Smooth muscle cell of the brain vasculature (primary cell): ENCODE results near the gene EHD3.

ENCODE experiments used
- DNase-seq: peaks from one replicate; pipeline ENCODE4 v3.0.0-alpha.2; 2012; ENCODE audit warnings: low read depth, low spot score

EHD3 gene

GRCh38 chr2:31235504-31235902 is 1.6 kb downstream of the EHD3 start:
- peak; percentile 40 for DNase-seq

DNA sequence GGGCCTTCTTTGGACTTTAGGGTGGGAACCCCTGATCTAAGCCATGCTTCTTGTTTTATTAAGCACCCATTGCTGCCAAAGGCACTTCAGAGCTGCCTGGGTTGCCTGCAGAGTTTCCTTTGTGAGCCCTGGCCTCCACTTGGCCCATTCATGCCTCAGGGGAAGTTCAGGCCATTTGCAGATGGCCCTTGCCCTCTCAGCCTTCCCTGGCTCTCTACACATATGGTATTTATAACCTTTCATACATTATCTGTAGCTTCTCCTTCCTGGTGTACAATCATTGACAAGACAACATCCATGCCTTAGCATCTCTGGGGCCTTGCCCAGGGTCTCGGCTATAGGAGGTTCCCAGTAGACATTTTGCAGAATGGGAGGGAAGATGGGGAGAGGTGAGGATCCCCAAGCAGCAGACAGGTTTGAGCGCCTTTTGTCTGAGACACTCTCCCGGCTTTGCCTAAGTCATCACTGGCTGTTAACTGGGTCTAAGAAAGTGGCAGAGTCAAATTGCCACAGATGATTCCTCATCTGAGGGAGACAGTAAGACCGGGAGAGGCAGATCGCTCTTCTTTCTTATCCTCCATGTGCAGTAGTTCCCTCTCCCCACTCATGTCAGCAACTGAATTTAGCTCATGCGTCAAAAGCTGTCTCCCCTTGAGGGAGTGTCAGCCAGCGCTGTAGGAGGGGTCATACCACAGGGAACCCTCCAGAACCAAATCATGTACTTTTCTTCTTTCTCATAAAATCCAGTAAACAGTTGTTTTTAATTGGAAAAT is 2.7 kb downstream of the EHD3 start:
- no peak for DNase-seq

- DNase-seq = no peak
Observed at GRCh38 chr2:31237348-31238017, 3.5 kb downstream of the EHD3 start.

DNA sequence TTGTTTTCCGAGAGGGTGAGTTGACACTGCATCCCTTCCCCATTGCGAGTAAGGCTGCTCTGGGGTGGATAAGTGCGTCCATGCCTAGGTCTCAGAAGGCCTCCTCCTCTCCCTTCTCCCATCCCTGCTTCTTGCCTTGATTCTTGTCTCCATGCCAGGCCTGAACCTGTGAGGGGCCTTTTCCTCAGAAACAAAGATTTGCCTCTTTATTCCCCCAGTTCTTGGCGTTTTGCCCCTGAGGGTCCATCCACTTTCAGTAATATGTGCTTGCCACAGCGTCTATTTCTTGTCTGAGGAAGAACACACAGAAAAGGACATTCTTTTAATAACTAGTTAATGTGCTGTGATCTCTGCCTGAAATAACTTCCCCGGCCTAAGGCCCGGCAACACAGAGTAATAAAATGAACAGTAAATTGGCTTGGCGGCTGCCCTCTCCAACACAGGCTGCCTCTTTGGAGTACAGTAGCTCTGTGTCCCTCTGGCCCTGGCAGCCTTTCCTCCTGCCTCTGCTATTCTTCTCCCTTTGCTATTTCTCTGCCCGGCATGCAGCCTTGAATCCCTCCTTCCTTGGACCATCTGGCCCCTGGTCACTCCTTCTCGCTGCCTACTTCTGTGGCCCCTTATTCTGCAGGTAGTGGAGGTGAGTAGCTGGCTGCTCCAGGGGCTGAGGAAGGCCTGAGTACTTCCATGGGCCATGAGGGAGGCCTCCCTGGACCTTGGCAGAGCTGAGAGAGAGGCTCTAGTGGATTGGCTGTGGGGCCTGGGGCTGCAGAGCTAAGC is 4.4 kb downstream of the EHD3 start:
- no peak for DNase-seq

DNA sequence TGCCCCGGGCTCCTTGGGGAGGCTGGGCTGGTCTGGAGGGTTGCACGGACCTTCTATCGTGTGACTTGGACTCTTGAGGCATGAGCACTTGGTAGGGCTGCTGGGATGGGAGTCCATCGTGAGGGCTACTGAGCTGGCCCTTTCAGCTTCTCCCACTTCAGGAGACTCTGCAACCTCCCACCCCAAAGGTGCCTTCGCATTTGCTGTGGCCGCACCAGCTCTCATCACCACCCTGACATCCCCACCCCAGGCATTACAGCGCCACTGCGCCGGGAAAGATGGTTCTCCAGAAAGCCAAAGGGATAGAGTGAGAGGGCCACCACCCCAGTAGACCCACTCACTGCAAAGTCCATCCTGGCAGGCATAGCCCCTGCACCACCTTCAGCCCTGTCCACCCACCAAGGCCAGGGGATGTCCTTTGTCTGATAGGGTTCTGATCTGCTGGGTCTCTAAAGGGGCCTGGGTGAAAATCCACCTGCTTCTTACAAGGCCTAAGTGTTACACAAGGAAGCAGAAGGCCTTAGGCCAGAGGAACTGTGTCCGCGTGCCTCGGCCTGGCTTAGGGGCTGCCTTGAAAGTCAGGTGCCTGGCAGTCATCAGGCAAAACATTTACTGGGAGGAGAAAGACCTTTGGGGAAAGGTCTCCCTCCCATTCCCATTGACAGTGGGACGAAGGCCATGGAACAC is 5.1 kb downstream of the EHD3 start:
- DNase-seq = no peak

GRCh38 chr2:31239593-31240177 is 5.7 kb downstream of the EHD3 start:
- DNase-seq = no peak

DNA sequence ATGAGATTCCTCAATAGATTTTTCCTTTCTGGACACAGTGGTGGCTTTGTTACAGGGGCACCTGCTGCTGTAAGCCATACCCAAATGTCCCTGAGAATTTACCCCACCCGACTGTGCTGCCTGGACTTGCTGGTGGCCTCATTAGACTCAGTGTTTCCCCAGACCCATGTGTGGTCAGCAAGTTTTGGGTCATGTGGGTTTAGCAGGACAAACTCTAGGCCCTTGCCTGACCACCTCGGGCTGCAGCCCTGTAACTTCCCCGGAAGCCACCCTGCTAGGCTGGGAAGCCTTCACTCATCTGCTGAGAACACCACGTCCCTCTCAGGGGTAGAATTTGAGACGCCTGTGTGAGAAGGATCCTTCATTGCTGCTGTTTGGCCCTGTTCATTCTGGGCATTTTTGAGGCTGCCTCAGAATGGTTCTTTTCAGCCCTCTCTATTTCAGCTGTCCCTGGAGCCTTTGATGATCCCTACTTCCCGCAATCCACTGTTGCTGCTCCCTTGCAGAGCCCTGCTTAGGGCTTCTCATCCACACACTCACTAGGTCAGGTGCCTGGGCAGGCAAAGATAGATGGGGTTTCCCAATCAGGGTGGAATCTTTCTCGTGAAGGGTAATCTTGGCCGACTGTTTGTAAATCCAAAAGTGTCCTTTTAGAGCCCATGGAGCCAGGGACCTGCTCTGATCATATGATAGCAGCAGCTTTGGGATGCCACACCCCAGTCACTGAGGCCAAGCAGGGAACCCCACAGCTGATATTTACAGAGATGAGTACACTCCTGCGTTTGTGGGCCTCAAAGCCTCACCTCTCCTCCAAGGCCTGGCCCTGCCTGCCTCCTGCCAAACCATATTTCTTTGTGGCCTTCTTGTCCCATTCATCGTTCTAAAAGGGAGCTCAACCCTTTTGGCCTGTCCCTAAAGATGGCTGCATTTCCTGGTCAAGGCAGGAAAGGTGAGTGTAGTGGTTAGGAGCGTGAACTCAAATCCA is 6.7 kb downstream of the EHD3 start:
- DNase-seq = no peak

DNA sequence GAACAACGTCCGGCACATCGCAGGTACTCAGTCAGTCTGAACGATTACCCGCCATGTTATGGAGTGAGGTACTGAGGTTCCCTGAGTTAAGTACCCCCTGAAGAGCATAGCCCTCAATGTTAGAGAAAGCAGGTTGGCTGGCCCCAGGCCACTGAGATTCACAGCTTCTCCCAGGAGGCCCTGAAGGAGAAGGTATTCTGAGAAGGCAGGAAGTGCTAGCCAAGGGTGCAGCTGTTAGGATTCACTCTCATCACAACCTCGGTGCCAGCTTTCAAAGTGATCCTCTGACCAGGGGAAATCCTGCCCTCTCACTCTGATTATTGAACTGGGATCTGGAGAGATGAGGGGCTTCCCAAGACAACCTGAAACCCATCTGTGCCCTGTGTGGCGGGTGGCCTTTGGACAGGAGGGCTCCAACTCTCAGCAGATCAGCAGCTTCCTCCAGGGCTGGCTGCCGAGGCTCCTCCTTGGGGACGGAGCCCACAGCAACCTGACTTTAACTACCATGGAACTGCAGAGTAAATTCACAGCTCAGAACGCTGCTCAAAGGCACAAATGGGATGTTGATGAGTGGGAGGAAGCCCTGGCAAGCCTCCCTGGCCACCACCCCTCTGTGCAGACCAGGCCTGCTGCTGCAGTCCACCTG is 7.8 kb downstream of the EHD3 start:
- no peak for DNase-seq

DNA sequence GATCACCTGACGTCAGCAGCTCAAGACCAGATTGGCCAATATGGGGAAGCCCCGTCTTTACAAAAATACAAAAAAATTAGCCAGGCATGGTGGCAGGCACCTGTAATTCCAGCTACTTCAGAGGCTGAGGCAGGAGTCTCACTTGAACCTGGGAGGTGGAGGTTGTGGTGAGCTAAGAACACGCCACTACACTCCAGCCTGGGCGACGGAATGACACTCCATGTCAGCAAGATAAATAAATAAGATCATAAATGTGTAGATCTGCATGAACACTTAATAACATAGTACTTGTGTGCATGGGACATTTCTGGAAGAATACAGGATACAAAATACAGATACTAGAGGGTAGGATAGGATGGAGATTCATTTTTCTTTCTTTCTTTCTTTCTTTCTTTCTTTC is 9.1 kb downstream of the EHD3 start:
- no peak for DNase-seq

DNA sequence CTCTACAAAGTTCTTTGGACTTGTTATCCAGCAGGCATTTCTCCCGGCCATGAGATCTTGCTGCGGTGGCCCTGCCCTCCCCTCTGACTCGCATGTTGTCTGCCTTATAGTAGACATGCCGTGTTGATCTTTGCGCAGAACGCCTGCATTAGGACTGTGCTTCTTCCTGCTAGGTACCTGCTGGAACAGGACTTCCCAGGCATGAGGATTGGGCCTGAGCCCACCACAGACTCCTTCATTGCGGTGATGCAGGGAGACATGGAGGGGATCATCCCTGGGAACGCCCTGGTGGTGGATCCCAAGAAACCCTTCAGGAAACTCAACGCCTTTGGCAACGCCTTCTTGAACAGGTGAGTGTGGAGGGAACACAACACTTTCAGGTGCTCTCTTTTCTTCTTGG is 10.1 kb downstream of the EHD3 start:
- no peak for DNase-seq

DNA sequence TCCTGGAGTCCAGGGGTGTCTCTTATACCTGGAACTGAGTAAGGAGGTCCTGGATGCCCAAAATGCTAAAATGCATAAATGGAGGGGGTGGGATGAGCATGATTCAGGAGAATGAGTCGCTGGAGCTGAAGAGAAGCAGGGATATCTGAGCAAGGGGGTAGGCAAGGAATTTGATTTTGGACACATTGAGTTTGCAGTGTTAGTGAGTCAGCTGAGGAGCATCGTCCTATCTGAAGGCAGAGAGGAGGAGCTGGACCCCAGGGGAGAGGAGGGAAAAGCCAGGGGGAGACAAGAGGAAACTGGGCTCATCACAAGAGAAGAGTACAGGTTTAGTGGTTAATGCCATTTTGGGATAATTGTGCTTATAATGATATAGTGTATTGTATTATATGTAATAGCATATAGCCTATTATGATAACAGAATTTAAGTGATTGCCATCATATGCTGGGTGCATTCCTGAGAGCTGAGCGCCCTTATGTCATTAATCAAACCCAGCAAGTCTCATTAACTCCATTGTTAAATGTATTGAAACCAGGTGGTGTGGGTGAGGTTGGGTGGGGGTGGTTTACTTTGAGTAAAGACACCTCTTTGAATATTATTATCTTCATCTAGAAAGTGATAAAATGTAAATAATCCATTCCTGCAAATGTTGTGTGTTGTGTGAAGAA is 12.4 kb downstream of the EHD3 start:
- DNase-seq = no peak

DNA sequence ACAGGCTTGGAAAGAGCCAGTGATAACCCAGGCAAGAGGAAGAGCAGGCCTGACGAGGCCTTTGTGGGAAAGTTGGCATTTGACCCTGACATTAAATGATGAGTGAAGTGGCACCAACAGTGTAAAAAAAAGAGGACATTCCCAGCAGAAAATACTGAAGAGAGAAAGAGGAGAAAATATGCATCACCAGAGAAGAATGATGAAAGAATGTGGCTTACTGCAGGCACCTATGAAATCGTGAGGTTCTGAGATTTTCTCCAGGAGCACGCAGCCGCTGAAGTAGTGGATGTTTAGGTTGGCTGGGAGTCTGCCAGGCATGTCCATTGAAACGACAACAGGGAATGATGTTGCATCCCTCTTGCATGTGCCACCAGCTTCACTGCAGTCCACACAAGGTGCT is 13.8 kb downstream of the EHD3 start:
- DNase-seq = no peak

DNA sequence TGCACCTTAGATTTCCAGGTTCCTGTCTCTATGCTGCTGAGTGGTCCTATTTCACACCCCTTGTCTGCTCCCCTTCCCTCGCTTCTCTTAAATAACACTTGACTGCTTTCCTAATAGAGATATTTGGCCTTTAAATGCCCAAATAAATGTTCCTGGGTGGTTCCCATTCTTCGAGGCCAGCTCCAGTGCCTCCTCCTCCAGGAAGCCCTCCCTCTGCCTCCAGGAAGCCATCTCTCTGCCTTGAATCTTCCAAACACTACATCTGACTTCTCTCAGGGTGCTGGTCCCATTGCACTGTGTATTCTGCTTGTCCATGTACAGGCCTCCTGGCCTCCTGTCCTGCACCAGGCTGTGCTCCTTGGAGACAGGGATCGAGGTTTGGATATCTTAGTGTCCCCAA is 14.2 kb downstream of the EHD3 start:
- DNase-seq = no peak

DNA sequence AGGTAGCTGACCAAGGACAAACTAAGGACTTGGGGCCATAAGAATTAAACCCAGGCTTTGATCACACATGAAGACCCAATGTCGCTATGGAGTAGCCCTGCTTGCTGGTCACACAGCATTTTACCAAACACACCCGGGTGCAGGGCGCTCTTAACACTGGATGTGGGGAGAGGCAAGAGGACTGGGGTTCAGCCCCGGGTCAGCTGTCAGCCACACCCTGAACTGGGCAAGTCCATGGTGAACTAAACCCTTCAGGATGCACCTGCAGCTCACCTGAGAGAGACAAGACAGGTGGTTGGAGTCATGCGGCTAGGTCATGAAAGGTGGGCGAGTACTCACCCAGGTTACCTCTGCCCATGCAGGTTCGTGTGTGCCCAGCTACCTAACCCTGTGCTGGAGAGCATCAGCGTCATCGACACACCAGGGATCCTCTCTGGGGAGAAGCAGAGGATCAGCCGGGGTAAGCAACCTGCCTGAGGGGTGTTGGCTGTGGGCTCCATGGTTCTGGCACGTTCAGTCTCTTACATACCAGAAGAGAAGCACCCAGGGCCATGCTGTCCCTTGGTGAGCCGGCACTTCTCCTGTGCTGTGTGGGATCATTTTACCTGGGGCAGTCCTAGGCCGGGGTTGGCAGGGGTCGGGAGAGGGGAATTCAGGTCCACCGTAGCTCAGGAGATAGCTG is 15.2 kb downstream of the EHD3 start:
- no peak for DNase-seq

DNA sequence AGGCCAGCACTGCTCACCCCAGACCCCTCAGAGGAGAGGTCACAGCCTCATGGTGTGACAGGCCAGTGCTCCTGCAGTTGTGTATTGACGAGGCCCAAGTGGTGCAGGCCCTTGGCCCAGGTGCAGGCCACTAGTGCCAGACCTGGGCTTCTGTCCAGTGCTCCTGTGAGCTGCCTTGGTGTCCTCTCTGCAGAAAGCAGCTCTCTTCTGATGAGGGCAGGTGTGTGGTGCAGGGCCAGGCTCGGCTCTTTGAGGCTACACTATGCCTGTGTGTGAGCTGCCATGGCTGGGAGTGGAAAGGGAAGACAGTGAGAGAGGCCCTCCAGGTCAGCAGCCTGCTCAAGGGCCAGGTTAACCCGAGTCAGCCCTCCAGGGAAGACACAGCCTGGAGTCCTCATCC is 17.1 kb downstream of the EHD3 start:
- no peak for DNase-seq

GRCh38 chr2:31251851-31252250 is 17.9 kb downstream of the EHD3 start:
- DNase-seq = no peak

DNA sequence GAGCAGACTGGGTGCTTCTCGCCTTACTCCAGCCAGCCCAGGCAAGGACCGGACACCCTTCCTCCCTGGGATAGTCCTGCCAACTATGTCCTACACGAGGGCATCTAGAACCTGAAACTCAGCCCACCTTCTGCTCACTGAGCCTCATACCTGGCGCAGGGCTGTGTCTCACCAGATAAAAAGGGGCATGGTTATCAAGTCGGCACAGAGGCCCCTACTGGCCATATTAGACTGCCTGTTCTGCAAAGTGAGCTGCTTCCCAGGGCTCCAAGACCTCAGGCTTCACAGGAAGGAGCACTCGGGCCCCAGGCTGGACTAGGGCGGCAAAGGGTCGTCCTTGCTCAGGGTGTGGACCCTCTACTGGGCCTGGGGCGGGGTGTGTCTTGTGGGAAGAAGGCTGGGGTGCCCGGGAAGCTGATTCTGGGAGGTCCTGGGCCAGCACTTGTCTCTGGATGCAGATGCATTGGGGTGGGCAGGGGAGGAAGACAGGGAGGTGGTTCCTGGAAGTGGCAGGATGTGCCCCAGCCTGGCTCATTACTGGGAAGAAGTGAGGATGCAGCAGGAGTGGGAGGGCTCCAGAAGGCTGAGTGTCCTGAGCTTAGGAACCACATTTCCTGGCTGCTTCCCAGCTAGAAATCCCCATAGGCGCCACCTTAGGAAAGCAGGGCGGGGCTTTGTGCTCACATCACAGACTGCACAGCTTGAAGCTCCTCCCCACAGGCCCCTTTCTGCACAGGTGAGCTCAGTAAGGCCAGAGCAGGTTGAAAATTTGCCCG is 19.6 kb downstream of the EHD3 start:
- DNase-seq = no peak
